HG03135 (cell line): ENCODE results near the gene NUP37.
A peak's percentile ranks its signal among the peaks of the same experiment; 100 is the strongest.
"Not testable (repeated sequence)": the region's sequence is repeated elsewhere in the genome, so short reads cannot be mapped to it uniquely, and the experiment has no call there.

Experiments
- ATAC-seq: cut with Tn5 transposase; IDR thresholded peaks from one replicate; pipeline ENCODE4 v1.9.1; 2021; ENCODE audit warnings: mild to moderate bottlenecking, moderate library complexity; ENCODE audit not compliant: unreplicated experiment

Gene NUP37

GRCh38 chr12:102119674-102120563, at the start of gene NUP37, which contains the start of gene PARPBP:
NUP37 (minus strand) TSS chr12:102120114; CDS start chr12:102118518, 1,596 bp downstream.
PARPBP (plus strand) TSS chr12:102120183; CDS start chr12:102123889, 3,706 bp downstream.
- peak; percentile 96 for ATAC-seq

GRCh38 chr12:102167821-102168604, 48.1 kb upstream of the NUP37 start:
- ATAC-seq, result no peak

GRCh38 chr12:102163383-102163782, 43.5 kb upstream of the NUP37 start:
- no peak for ATAC-seq

- not testable (repeated sequence) for ATAC-seq
Measured at GRCh38 chr12:102155206-102155605, 35.3 kb upstream of the NUP37 start.

- ATAC-seq, result not testable (repeated sequence)
Measured at GRCh38 chr12:102147062-102147587, 27.2 kb upstream of the NUP37 start.

DNA sequence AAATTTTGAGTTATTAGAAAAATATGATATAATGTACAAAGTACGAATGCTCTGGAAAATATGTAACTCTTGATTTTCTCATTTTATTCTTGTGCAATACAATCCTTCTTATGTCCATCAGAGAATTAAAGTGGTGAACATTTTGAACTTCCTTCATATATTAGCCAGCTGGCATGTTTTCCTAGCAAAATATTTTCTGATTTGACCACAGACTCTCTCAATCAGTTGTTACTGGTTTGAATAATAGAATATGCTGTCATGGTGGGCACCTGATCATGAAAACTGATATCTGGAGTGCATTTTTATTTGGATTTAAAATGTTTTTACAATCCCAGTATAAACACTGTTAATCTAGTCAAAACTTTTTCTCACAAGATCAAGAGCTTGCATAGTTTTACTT, 24.3 kb upstream of the NUP37 start:
- ATAC-seq, result no peak

DNA sequence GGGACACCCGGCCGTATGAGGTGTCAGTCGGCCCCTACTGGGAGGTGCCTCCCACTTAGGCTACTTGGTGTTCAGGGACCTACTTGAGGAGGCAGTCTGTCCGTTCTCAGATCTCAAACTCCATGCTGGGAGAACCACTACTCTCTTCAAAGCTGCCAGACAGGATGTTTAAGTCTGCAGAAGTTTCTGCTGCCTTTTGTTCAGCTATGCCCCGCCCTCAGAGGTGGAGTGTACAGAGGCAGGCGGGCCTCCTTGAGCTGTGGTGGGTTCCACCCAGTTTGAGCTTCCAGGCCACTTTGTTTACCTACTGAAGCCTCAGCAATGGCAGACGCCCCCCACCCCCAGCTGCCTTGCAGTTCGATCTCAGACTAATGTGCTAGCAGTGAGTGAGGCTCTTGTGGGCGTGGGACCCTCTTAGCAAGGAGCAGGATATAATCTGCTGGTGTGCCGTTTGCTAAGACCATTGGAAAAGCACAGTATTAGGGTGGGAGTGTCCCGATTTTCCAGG, 23.0 kb upstream of the NUP37 start:
- ATAC-seq, result not testable (repeated sequence)

GRCh38 chr12:102137619-102138018, 17.7 kb upstream of the NUP37 start:
- ATAC-seq, result not testable (repeated sequence)

DNA sequence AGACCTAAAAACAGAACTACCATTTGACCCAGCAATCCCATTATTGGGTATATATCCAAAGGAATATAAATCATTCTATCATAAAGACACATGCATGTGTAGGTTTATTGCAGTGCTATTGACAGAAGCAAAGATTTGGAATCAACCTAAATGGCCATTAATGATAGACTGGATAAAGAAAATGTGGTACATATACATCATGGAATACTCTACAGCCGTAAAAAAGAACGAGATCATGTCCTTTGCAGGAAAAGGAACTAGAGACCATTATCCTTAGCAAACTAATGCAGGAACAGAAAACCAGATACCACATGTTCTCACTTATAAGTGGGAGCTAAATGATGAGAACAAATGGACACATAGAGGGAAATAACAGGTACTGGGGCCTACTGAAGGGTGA, 11.5 kb upstream of the NUP37 start:
- not testable (repeated sequence) for ATAC-seq

DNA sequence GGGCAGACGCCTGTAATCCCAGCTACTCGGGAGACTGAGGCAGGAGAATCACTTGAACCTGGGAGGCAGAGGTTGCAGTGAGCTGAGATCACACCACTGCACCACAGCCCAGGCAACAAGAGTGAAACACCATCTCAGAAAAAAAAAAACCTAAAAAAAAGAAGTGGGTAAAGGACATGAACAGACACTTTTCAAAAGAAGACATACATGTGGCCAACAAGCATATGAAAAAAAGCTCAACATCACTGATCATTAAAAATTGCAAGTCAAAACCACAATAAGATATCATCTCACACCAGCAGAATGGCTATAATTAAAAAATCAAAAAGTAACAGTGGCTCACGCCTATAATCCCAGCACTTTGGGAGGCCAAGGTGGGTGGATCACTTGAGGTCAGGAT, 10.8 kb upstream of the NUP37 start:
- ATAC-seq, result not testable (repeated sequence)

DNA sequence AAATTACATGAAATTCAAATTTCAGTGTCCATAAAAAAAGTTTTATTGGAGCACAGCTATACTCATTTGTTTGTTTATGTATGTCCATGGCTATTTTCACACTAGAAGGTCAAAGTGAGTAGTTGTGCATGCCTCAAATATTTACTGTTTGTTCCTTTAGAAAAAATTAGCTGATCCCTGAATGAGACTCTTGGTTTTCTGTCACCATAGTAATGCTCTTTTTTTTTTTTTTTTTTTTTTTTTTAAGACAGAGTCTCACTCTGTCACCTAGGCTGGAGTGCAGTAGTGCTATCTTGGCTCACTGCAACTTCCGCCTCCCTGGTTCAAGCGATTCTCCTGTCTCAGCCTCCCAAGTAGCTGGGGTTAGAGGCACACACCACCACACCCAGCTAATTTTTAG, 1.4 kb upstream of the NUP37 start:
- not testable (repeated sequence) for ATAC-seq

DNA sequence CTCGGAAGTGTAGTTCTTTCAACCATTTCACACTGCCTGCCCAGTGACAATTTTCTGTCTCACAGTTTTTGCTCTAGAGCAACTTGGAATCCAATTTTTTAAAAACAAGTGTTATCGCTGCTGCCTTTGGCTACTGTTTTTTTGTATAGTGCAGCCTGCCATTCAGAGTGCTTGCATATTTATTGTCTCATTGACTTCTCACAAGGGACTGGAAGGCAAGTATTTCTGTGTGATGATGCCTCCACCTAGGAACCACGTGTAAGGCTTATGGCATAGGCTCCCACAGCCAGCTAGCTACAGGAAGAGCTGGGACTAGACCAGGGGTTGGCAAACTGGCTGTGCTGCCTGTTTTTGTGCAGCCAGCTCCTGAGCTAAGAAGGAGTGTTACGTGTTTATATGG, 972 bp upstream of the NUP37 start:
- ATAC-seq, result no peak

- ATAC-seq, result no peak
Measured at GRCh38 chr12:102120564-102120873, 605 bp upstream of the NUP37 start.

GRCh38 chr12:102118874-102119273, 1.0 kb downstream of the NUP37 start:
- no peak for ATAC-seq

DNA sequence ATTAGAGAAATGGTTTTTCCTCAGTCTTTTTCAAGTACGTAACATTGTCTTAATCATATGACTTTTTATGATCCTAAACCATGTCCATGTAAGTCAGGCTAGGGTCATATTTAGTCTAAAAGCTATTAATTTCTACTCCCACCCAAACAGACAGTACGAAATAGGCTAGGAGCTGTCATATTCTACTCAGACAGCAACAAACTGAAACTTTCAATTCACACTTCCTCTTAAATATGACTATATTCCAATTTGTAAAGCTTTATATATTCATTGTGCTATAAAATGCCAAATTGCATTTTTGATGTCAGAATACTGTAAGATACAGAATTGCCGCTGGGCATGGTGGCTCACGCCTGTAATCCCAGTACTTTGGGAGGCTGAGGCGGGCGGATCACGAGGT, 3.5 kb downstream of the NUP37 start:
- ATAC-seq, result no peak

GRCh38 chr12:102114212-102114611, 5.7 kb downstream of the NUP37 start:
- ATAC-seq, result no peak

DNA sequence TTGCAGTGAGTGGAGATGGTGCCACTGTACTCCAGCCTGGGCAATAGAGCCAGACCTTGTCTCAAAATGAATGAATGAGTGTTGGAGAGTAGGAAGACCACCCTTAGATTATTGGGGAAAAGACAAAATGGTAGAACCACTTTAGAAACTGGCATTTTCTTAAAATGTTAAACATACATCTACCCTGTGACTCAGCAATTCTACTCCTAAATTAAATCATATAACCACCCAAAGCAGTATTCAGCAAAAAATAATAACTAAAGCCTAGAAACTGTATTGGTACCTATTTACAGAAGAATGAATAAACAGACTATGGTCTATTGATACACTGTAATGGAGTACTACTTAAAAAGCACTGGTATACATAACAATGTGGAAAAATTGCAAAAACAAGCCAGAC, 9.1 kb downstream of the NUP37 start:
- no peak for ATAC-seq

DNA sequence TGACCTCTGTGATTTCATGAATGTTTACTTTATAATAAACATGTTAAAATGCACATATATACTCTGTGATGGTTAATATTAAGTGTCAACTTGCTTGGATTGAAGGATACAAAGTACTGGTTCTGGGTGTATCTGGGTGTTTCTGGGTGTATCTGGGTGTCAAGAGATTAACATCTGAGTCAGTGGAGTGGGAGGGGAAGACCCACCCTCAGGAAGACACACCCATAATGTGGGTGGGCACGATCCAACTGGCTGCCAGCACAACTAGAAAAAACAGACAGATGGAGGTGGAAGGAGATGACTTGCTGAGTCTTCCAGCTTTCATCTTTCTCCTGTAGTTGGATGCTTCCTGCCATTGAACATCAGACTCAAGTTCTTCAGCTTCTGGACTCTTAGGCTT, 11.9 kb downstream of the NUP37 start:
- no peak for ATAC-seq

DNA sequence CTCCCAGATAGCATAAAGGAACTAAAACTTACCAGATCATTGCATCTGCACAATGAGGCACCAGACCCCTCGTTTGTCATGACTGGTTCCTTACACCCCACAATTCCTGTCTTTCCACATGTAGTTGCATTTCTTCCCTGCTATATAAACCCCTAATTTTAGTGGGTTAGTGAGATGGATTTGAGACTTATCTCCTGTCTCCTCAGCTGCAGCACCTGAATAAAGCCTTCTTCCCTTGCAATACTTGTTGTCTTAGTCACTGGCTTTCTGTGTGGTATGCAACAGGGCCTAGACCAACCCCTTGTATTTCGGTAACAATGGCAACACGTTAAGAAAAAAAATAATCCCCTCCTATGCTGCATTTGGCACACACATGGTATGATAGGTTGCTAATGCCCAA, 13.0 kb downstream of the NUP37 start:
- ATAC-seq, result no peak

DNA sequence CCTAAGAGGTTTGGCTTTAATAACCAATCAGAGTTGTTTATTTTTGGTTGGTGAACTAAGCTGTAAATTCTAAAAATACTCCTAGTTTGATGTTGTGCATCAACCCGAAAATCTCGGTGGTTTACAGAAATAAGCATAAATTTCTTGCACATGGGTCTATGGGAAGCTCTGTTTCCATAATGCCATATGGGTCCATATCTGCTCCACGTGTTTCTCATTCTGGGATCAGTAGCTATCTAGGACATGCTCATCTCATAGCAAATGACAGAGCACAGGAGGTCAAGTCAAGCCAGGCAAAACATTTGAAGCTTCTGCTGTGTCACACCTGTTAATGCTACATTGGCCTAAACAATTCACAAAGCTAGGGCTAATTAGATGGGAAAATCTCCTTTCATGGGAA, 23.1 kb downstream of the NUP37 start:
- no peak for ATAC-seq

- no peak for ATAC-seq
Measured at GRCh38 chr12:102095677-102096263, 24.1 kb downstream of the NUP37 start.
